ENCODE measurements around the gene MCTP1. TPM values are rescaled to one million over a fixed set of nuclear protein-coding genes. Genes with fewer than 3 reads are reported as not detected.

The MCTP1 gene
- total and polyA plus RNA-seq, 2 of the 13 experiments (the other 11 are each of a cell fraction or from before 2014, with no cell fraction given): 0.15 to 0.48 TPM

DNA sequence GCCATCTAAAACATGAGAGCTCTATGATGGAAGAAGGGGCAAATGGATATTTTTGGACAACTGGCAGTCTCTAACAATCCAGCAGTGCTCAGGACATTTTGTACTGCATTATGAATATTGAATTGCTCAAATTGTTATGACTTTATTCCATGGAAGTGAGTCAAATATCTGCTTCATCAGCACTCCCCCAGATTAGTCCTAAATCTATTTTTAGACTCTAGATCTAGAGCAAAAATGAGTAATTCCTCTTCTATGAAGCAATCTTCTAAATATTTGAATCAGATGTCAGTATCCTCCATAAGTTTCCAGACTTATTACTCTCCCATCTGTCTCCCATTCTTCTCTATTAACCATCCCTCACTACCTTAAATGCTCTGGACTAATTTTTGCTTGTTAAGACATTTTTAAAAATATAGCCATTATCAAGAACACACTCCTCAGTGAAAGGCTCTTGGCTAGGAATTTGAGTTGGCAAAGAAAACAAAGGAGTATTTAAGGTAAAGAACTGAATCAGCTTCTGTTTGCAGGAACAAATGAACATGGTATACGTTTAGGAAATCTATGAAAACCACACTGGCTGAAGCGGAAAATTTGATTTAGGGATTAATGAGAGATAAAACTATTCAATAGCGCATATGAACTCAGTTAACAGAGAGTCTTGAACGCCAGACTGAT, 300.9 kb downstream of the MCTP1 start:
- intact Hi-C loops (cut with micrococcal nuclease; ENCODE audit: unreplicated experiment) (no loop called here), in situ Hi-C loops (cut with HindIII; ENCODE audit: extremely low pct_ligation_motif_present, low pct_unique_long_range_greater_than_20kb) (no loop called here)
- Histone ChIP-seq H3K9ac (ENCODE audit: insufficient read depth, low read depth, low read length) (no peak overlapping the region), H3K4me3 (replicated peaks in 1 of 3; ENCODE audit: insufficient read depth in 1 of 3, low read depth in 2 of 3, low read length in 3 of 3) (no peak overlapping the region), H2AFZ (ENCODE audit: low read length) (no peak overlapping the region), H4K20me1 (ENCODE audit: insufficient read depth, low read length) (no peaks in the 10 kb centered on the region), H3K27me3 (ENCODE audit: control insufficient read depth in 1 of 2, insufficient read depth in 2 of 2, low read length in 2 of 2) (no peaks in the 10 kb centered on the region), H3K36me3 (replicated peaks in 1 of 2; ENCODE audit: control insufficient read depth in 1 of 2, insufficient read depth in 2 of 2, low read length in 2 of 2) (no peaks in the 10 kb centered on the region), H3K4me1 (ENCODE audit: insufficient read depth, low read length) (no peaks in the 10 kb centered on the region), H3K4me2 (ENCODE audit: low read depth, low read length) (no peak overlapping the region), H3K79me2 (ENCODE audit: insufficient read depth, low read length) (no peaks in the 10 kb centered on the region), H3K9me3 (ENCODE audit: low read length) (no peaks in the 10 kb centered on the region), H3K27ac (ENCODE audit: extremely low read length, insufficient read depth, low read length) (no peak overlapping the region)
- no peak for FAIRE-seq
- 29% methylated on average over 4 of the region's 4 CpGs for WGBS (ENCODE audit: low lambda C conversion rate)
- POLR2A ChIA-PET: no interaction called here
- no TSS peak for BruUV-seq (replicated peaks)
- CTCF ChIA-PET (ENCODE audit: low intra/inter-chr PET ratio, low total read pairs): no interaction called here
- TF ChIP-seq, protein P1, sequence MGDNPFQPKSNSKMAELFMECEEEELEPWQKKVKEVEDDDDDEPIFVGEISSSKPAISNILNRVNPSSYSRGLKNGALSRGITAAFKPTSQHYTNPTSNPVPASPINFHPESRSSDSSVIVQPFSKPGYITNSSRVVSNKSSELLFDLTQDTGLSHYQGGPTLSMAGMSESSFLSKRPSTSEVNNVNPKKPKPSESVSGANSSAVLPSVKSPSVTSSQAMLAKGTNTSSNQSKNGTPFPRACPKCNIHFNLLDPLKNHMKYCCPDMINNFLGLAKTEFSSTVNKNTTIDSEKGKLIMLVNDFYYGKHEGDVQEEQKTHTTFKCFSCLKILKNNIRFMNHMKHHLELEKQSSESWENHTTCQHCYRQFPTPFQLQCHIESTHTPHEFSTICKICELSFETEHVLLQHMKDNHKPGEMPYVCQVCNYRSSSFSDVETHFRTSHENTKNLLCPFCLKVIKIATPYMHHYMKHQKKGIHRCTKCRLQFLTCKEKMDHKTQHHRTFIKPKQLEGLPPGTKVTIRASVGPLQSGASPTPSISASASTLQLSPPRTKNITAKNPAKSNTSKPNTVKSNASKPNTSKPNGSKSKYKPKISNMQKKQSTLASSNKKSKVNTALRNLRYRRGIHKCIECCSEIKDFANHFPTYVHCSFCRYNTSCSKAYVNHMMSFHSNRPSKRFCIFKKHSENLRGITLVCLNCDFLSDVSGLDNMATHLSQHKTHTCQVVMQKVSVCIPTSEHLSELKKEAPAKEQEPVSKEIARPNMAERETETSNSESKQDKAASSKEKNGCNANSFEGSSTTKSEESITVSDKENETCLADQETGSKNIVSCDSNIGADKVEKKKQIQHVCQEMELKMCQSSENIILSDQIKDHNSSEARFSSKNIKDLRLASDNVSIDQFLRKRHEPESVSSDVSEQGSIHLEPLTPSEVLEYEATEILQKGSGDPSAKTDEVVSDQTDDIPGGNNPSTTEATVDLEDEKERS (CRISPR knock-in tag; IDR thresholded peaks at IDR 0.05): no peak
- TF ChIP-seq, protein P2, sequence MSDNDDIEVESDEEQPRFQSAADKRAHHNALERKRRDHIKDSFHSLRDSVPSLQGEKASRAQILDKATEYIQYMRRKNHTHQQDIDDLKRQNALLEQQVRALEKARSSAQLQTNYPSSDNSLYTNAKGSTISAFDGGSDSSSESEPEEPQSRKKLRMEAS (IDR thresholded peaks at IDR 0.05): no peak
- no peak for TF ChIP-seq RBM22 (optimal IDR thresholded peaks at IDR 0.05; ENCODE audit: low read length)
- TF ChIP-seq YEATS4 (CRISPR knock-in tag; IDR thresholded peaks at IDR 0.05; ENCODE audit: borderline replicate concordance): no peak
- DNase-seq (ENCODE audit: low spot score): no peak
- no peak for ATAC-seq

DNA sequence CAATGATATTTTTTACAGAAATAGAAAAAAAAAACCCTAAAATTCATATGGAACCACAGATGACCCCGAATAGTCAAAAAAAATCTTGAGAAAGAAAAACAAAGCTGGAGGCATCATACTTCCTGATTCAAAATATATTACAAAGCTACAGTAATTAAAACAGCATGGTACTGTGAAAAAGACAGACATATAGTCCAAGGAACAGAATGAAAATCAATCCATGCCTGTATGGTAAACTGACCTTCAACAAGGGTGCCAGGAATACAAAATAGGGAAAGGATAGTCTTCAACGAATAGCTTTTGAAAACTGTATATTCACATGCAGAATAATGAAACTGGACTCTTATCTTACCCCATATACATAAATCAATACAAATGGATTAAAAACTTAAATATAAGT, 307.5 kb downstream of the MCTP1 start:
- ChIA-PET POLR2A (no interaction called here), CTCF (ENCODE audit: low intra/inter-chr PET ratio, low total read pairs) (no interaction called here)
- in situ Hi-C loops (cut with HindIII; ENCODE audit: extremely low pct_ligation_motif_present, low pct_unique_long_range_greater_than_20kb): no loop called here
- Histone ChIP-seq H3K4me2 (ENCODE audit: low read depth, low read length) (no peak overlapping the region), H3K4me1 (ENCODE audit: insufficient read depth, low read length) (no peaks in the 10 kb centered on the region), H3K4me3 (replicated peaks in 1 of 3; ENCODE audit: insufficient read depth in 1 of 3, low read depth in 2 of 3, low read length in 3 of 3) (no peak overlapping the region), H3K36me3 (replicated peaks in 1 of 2; ENCODE audit: control insufficient read depth in 1 of 2, insufficient read depth in 2 of 2, low read length in 2 of 2) (no peaks in the 10 kb centered on the region), H3K9ac (ENCODE audit: insufficient read depth, low read depth, low read length) (no peak overlapping the region), H3K27ac (ENCODE audit: extremely low read length, insufficient read depth, low read length) (no peak overlapping the region), H4K20me1 (ENCODE audit: insufficient read depth, low read length) (no peaks in the 10 kb centered on the region), H3K9me3 (ENCODE audit: low read length) (peaks cover 12% of the 10 kb centered on the region), H2AFZ (ENCODE audit: low read length) (no peak overlapping the region), H3K79me2 (ENCODE audit: insufficient read depth, low read length) (no peaks in the 10 kb centered on the region), H3K27me3 (ENCODE audit: control insufficient read depth in 1 of 2, insufficient read depth in 2 of 2, low read length in 2 of 2) (no peaks in the 10 kb centered on the region)
- BruUV-seq (replicated peaks): no TSS peak
- 0% methylated on average over 2 of the region's 2 CpGs for WGBS (ENCODE audit: low lambda C conversion rate)
- intact Hi-C loops (cut with micrococcal nuclease; ENCODE audit: unreplicated experiment): no loop called here
- ATAC-seq (no peak), DNase-seq (ENCODE audit: low spot score) (no peak), FAIRE-seq (no peak)
- no peak for TF ChIP-seq TBP (CRISPR knock-in tag; IDR thresholded peaks at IDR 0.05)
- TF ChIP-seq ZNF747 (CRISPR knock-in tag; IDR thresholded peaks at IDR 0.05; ENCODE audit: borderline replicate concordance): no peak
- TF ChIP-seq, protein P3, sequence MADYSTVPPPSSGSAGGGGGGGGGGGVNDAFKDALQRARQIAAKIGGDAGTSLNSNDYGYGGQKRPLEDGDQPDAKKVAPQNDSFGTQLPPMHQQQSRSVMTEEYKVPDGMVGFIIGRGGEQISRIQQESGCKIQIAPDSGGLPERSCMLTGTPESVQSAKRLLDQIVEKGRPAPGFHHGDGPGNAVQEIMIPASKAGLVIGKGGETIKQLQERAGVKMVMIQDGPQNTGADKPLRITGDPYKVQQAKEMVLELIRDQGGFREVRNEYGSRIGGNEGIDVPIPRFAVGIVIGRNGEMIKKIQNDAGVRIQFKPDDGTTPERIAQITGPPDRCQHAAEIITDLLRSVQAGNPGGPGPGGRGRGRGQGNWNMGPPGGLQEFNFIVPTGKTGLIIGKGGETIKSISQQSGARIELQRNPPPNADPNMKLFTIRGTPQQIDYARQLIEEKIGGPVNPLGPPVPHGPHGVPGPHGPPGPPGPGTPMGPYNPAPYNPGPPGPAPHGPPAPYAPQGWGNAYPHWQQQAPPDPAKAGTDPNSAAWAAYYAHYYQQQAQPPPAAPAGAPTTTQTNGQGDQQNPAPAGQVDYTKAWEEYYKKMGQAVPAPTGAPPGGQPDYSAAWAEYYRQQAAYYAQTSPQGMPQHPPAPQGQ (CRISPR knock-in tag; IDR thresholded peaks at IDR 0.05; ENCODE audit: borderline replicate concordance): no peak
- TF ChIP-seq, protein P4, sequence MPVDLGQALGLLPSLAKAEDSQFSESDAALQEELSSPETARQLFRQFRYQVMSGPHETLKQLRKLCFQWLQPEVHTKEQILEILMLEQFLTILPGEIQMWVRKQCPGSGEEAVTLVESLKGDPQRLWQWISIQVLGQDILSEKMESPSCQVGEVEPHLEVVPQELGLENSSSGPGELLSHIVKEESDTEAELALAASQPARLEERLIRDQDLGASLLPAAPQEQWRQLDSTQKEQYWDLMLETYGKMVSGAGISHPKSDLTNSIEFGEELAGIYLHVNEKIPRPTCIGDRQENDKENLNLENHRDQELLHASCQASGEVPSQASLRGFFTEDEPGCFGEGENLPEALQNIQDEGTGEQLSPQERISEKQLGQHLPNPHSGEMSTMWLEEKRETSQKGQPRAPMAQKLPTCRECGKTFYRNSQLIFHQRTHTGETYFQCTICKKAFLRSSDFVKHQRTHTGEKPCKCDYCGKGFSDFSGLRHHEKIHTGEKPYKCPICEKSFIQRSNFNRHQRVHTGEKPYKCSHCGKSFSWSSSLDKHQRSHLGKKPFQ (CRISPR knock-in tag; IDR thresholded peaks at IDR 0.05; ENCODE audit: insufficient replicate concordance): no peak
- no peak for TF ChIP-seq PRPF4 (IDR thresholded peaks at IDR 0.05; ENCODE audit: low read depth, low read length, poor library complexity, severe bottlenecking)
- TF ChIP-seq KLF13 (CRISPR knock-in tag; IDR thresholded peaks at IDR 0.05): no peak
- no peak for TF ChIP-seq ZNF562 (CRISPR knock-in tag; IDR thresholded peaks at IDR 0.05; ENCODE audit: borderline replicate concordance)
